ENCODE measurements around the gene SPR.

DNA sequence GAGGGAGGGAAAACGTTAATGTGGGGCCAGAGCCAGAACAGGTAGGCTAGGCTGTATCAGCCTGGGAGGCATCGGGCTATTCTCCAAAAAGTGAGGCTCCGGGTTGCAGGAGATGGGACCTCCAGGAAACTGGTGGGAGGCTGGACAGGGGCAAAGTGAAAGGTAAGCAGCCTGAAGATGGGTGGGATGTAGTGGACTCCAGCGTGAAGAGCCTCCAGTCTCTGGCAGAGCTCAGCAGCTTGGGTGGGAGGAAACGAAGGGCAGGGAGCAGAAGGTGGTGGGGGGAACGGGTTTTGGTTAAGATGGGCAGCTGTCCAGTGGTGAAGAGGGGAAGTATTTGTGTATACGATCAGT lies 27.0 kb downstream of the SPR start:
- TF ChIP-seq, protein P1, sequence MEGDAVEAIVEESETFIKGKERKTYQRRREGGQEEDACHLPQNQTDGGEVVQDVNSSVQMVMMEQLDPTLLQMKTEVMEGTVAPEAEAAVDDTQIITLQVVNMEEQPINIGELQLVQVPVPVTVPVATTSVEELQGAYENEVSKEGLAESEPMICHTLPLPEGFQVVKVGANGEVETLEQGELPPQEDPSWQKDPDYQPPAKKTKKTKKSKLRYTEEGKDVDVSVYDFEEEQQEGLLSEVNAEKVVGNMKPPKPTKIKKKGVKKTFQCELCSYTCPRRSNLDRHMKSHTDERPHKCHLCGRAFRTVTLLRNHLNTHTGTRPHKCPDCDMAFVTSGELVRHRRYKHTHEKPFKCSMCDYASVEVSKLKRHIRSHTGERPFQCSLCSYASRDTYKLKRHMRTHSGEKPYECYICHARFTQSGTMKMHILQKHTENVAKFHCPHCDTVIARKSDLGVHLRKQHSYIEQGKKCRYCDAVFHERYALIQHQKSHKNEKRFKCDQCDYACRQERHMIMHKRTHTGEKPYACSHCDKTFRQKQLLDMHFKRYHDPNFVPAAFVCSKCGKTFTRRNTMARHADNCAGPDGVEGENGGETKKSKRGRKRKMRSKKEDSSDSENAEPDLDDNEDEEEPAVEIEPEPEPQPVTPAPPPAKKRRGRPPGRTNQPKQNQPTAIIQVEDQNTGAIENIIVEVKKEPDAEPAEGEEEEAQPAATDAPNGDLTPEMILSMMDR (IDR thresholded peaks at IDR 0.05; ENCODE audit: low read depth, low read length) = no peak
- no peak for TF ChIP-seq EZH2phosphoT487 (IDR thresholded peaks at IDR 0.05; ENCODE audit: low read depth)

Measured in OCI-LY3 (cell line).